ENCODE data around the gene CEP85.
A peak's percentile ranks its signal among the peaks of the same experiment; 100 is the strongest.

The CEP85 gene

GRCh38 chr1:26278724-26279455, 44.9 kb downstream of the CEP85 start:
- peak; percentile 74 for DNase-seq (ENCODE audit: low spot score)

GRCh38 chr1:26279456-26280332, 45.7 kb downstream of the CEP85 start, which contains the start of gene SH3BGRL3:
TSS of gene SH3BGRL3 (plus strand) at chr1:26280086. CDS start at chr1:26280156, 70 bp downstream.
- DNase-seq (ENCODE audit: low spot score) = peak; percentile 85

GRCh38 chr1:26280333-26281042, 46.5 kb downstream of the CEP85 start:
- DNase-seq (ENCODE audit: low spot score) = no peak

- no peak for DNase-seq (ENCODE audit: low spot score)
Observed at GRCh38 chr1:26281091-26281958, 47.3 kb downstream of the CEP85 start.

- DNase-seq (ENCODE audit: low spot score) = no peak
Observed at GRCh38 chr1:26281971-26282370, 48.0 kb downstream of the CEP85 start.

GRCh38 chr1:26282401-26282918, 48.5 kb downstream of the CEP85 start:
- no peak for DNase-seq (ENCODE audit: low spot score)

GRCh38 chr1:26283279-26283853, 49.4 kb downstream of the CEP85 start:
- DNase-seq (ENCODE audit: low spot score) = no peak

GRCh38 chr1:26283871-26284596, 50.0 kb downstream of the CEP85 start:
- DNase-seq (ENCODE audit: low spot score) = no peak

- peak; percentile 96 for DNase-seq (ENCODE audit: low spot score)
Observed at GRCh38 chr1:26284597-26285347, 50.8 kb downstream of the CEP85 start.

GRCh38 chr1:26285366-26286063, 51.5 kb downstream of the CEP85 start:
- peak; percentile 57 for DNase-seq (ENCODE audit: low spot score)

GRCh38 chr1:26286064-26286416, 52.0 kb downstream of the CEP85 start:
- DNase-seq (ENCODE audit: low spot score) = no peak

- peak; percentile 84 for DNase-seq (ENCODE audit: low spot score)
Observed at GRCh38 chr1:26287033-26287711, 53.2 kb downstream of the CEP85 start.

GRCh38 chr1:26287811-26288210, 53.8 kb downstream of the CEP85 start:
- DNase-seq (ENCODE audit: low spot score) = no peak

- DNase-seq (ENCODE audit: low spot score) = peak; percentile 85
Observed at GRCh38 chr1:26288311-26288941, 54.4 kb downstream of the CEP85 start.

GRCh38 chr1:26289158-26290059, 55.4 kb downstream of the CEP85 start:
- DNase-seq (ENCODE audit: low spot score) = no peak

- no peak for DNase-seq (ENCODE audit: low spot score)
Observed at GRCh38 chr1:26290122-26290881, 56.3 kb downstream of the CEP85 start.

All from activated CD4-positive, alpha-beta T cell treated with anti-CD3 and anti-CD28 coated beads, Interleukin-2, Interleukin-4, amounts not matched to agents 100 ng/mL and 50 ng/mL, durations not matched to agents 16 hours and 8 hours (primary cell).